Measurements from ENCODE around the gene VIPR2. TPM values are rescaled to one million over a fixed set of nuclear protein-coding genes. Genes with fewer than 3 reads are reported as not detected.

Gene VIPR2
- total RNA-seq, 1 experiment from 2014 or later: not detected

DNA sequence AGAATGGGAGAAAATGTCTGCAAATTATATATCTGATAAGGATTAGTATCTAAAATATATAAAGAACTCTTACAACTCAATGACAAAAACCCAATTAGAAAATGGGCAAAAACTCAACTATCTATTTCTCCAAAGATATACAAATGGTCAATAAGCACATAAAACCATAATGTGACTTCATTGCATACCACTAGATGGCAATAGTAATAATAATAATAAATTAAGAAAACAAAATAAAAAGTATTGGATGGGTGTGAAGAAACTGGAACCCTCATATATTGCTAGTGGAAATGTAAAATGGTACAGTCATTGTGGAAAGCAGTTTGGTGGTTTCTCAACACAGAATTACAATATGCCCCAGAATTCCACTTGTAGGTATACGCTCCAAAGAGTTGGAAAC, 98.8 kb downstream of the VIPR2 start:
- H3K36me3 Mint-ChIP-seq (ENCODE audit: insufficient read depth, unreplicated experiment): no peaks in the 10 kb centered on the region
- peaks cover 7% of the 10 kb centered on the region for H3K4me1 Mint-ChIP-seq (ENCODE audit: insufficient read depth, unreplicated experiment)
- intact Hi-C loops (cut with micrococcal nuclease): no loop called here
- no peak overlapping the region for H3K4me3 Mint-ChIP-seq (ENCODE audit: unreplicated experiment)
- no TSS peak for BruUV-seq (replicated peaks)
- no peaks in the 10 kb centered on the region for H3K27me3 Mint-ChIP-seq (ENCODE audit: insufficient read depth, unreplicated experiment)
- ChIA-PET POLR2A (interaction anchor here (0.6 kb wide), 1 partner anchor 41 kb away, joined by 5 read pairs; no protein-coding TSS in a partner anchor), CTCF (interaction anchor here (0.6 to 1.3 kb wide), 3 partner anchors 17 to 205 kb away, joined by 3 to 4 read pairs (median 3); no protein-coding TSS in a partner anchor)
- H3K27ac Mint-ChIP-seq (ENCODE audit: low read depth, unreplicated experiment): no peak overlapping the region
- TF ChIP-seq CTCF (IDR thresholded peaks at IDR 0.05; ENCODE audit: unreplicated experiment): no peak
- H3K9me3 Mint-ChIP-seq (ENCODE audit: unreplicated experiment): no peaks in the 10 kb centered on the region
- DNase-seq (ENCODE audit: unreplicated experiment): no peak

DNA sequence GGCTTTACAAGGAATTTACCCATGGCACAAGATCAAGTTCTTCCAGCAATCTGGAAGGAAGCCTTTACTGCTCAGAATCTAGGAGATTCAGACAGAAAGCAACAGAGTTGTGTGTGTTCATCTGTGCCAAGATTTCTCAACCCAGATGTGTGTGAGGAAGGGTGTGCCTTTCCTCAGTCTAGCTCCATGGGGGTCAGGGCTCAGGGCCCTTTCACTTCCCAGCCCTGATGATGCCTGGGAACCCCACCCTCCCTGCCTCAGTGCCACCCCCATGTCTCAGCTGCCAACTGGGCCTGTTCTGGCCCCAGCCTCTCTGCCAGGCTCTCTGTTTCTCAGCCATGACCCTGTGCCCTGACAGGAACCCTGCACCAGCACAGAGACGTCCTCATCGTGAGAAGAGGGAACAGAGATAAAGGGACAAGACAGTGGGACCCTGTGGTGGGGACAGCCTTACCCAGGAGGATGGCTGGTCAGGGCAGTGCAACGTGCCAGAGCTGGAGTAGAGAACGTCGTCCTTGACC, 102.0 kb downstream of the VIPR2 start:
- no peaks in the 10 kb centered on the region for H3K27me3 Mint-ChIP-seq (ENCODE audit: insufficient read depth, unreplicated experiment)
- peaks cover 4% of the 10 kb centered on the region for H3K4me1 Mint-ChIP-seq (ENCODE audit: insufficient read depth, unreplicated experiment)
- BruUV-seq (replicated peaks): no TSS peak
- ChIA-PET POLR2A (interaction anchor here (0.5 kb wide), 1 partner anchor 170 kb away, joined by 4 read pairs; no protein-coding TSS in a partner anchor), CTCF (interaction anchor here (0.8 kb wide), 1 partner anchor 109 kb away, joined by 3 read pairs; no protein-coding TSS in a partner anchor)
- intact Hi-C loops (cut with micrococcal nuclease): no loop called here
- no peak for DNase-seq (ENCODE audit: unreplicated experiment)
- no peaks in the 10 kb centered on the region for H3K36me3 Mint-ChIP-seq (ENCODE audit: insufficient read depth, unreplicated experiment)
- TF ChIP-seq CTCF (IDR thresholded peaks at IDR 0.05; ENCODE audit: unreplicated experiment): no peak
- no peak overlapping the region for H3K4me3 Mint-ChIP-seq (ENCODE audit: unreplicated experiment)
- no peak overlapping the region for H3K27ac Mint-ChIP-seq (ENCODE audit: low read depth, unreplicated experiment)
- no peaks in the 10 kb centered on the region for H3K9me3 Mint-ChIP-seq (ENCODE audit: unreplicated experiment)

GRCh38 chr7:159042103-159042502, 102.6 kb downstream of the VIPR2 start:
- intact Hi-C loops (cut with micrococcal nuclease): no loop called here
- no peak for TF ChIP-seq CTCF (IDR thresholded peaks at IDR 0.05; ENCODE audit: unreplicated experiment)
- Mint-ChIP-seq H3K9me3 (ENCODE audit: unreplicated experiment) (no peaks in the 10 kb centered on the region), H3K27ac (ENCODE audit: low read depth, unreplicated experiment) (no peak overlapping the region), H3K36me3 (ENCODE audit: insufficient read depth, unreplicated experiment) (no peaks in the 10 kb centered on the region), H3K27me3 (ENCODE audit: insufficient read depth, unreplicated experiment) (no peaks in the 10 kb centered on the region), H3K4me3 (ENCODE audit: unreplicated experiment) (no peak overlapping the region), H3K4me1 (ENCODE audit: insufficient read depth, unreplicated experiment) (no peaks in the 10 kb centered on the region)
- ChIA-PET CTCF (interaction anchor here (0.6 to 0.8 kb wide), 3 partner anchors 11 to 156 kb away, joined by 3 to 5 read pairs (median 3); no protein-coding TSS in a partner anchor), POLR2A (no interaction called here)
- no TSS peak for BruUV-seq (replicated peaks)
- no peak for DNase-seq (ENCODE audit: unreplicated experiment)

- no peaks in the 10 kb centered on the region for H3K36me3 Mint-ChIP-seq (ENCODE audit: insufficient read depth, unreplicated experiment)
- DNase-seq (ENCODE audit: unreplicated experiment): no peak
- no peaks in the 10 kb centered on the region for H3K9me3 Mint-ChIP-seq (ENCODE audit: unreplicated experiment)
- ChIA-PET CTCF (interaction anchor here (0.6 kb wide), 2 partner anchors 10 to 155 kb away, joined by 3 to 5 read pairs; no protein-coding TSS in a partner anchor), POLR2A (interaction anchor here (0.6 kb wide), 1 partner anchor 185 kb away, joined by 3 read pairs; no protein-coding TSS in a partner anchor)
- no peaks in the 10 kb centered on the region for H3K27me3 Mint-ChIP-seq (ENCODE audit: insufficient read depth, unreplicated experiment)
- no peak overlapping the region for H3K27ac Mint-ChIP-seq (ENCODE audit: low read depth, unreplicated experiment)
- TF ChIP-seq CTCF (IDR thresholded peaks at IDR 0.05; ENCODE audit: unreplicated experiment): no peak
- intact Hi-C loops (cut with micrococcal nuclease): no loop called here
- no TSS peak for BruUV-seq (replicated peaks)
- no peak overlapping the region for H3K4me3 Mint-ChIP-seq (ENCODE audit: unreplicated experiment)
- no peaks in the 10 kb centered on the region for H3K4me1 Mint-ChIP-seq (ENCODE audit: insufficient read depth, unreplicated experiment)
Observed at GRCh38 chr7:159040912-159041711, 103.6 kb downstream of the VIPR2 start.
